ENCODE data around the gene ADGRA3.

DNA sequence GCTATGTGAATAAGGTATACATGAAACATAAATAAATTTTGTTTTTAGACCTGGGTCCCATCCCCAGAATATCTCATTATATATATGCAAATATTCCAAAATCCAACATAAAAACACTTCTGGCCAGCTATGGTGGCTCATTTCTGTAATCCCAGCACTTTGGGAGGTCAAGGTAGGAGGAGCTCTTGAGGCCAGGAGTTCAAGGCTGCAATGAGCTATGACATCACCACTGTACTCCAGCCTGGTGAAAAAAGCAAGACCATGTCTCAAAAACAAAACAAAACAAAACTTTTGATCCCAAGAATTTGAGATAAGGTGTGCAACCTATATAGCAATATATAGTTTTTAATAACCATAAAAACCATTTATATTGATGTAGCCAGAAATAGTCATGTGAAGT lies 5.4 kb upstream of the ADGRA3 start:
- TF ChIP-seq, protein P1, sequence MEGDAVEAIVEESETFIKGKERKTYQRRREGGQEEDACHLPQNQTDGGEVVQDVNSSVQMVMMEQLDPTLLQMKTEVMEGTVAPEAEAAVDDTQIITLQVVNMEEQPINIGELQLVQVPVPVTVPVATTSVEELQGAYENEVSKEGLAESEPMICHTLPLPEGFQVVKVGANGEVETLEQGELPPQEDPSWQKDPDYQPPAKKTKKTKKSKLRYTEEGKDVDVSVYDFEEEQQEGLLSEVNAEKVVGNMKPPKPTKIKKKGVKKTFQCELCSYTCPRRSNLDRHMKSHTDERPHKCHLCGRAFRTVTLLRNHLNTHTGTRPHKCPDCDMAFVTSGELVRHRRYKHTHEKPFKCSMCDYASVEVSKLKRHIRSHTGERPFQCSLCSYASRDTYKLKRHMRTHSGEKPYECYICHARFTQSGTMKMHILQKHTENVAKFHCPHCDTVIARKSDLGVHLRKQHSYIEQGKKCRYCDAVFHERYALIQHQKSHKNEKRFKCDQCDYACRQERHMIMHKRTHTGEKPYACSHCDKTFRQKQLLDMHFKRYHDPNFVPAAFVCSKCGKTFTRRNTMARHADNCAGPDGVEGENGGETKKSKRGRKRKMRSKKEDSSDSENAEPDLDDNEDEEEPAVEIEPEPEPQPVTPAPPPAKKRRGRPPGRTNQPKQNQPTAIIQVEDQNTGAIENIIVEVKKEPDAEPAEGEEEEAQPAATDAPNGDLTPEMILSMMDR (conservative IDR thresholded peaks at IDR 0.05; ENCODE audit: low read length): no peak
- no peak for TF ChIP-seq EZH2phosphoT487 (IDR thresholded peaks at IDR 0.05; ENCODE audit: borderline replicate concordance)
